HG03135 (cell line): ENCODE data around the gene ANKRD50.

Experiments
- ATAC-seq: cut with Tn5 transposase; IDR thresholded peaks from one replicate; pipeline ENCODE4 v1.9.1; 2021; ENCODE audit warnings: mild to moderate bottlenecking, moderate library complexity; ENCODE audit not compliant: unreplicated experiment

The ANKRD50 gene

DNA sequence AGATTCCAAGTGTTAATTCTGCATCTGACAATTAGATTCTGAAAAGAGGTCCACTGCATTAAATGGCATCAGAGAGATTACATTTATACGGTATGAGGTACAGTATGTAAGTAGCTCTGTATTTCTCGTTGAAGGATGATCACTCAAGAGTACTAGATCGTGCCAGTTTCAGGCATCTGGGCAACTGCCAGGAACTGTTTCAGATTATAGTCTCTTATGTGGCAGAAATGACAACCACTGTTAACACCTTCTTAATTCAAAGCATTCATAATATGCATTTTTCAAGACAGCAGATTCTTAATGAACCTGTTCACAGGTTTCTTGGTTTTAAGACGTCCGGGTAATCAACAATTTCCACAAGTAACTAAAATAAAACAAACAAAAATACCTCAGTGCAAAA, 1.6 kb downstream of the ANKRD50 start:
- no peak for ATAC-seq

DNA sequence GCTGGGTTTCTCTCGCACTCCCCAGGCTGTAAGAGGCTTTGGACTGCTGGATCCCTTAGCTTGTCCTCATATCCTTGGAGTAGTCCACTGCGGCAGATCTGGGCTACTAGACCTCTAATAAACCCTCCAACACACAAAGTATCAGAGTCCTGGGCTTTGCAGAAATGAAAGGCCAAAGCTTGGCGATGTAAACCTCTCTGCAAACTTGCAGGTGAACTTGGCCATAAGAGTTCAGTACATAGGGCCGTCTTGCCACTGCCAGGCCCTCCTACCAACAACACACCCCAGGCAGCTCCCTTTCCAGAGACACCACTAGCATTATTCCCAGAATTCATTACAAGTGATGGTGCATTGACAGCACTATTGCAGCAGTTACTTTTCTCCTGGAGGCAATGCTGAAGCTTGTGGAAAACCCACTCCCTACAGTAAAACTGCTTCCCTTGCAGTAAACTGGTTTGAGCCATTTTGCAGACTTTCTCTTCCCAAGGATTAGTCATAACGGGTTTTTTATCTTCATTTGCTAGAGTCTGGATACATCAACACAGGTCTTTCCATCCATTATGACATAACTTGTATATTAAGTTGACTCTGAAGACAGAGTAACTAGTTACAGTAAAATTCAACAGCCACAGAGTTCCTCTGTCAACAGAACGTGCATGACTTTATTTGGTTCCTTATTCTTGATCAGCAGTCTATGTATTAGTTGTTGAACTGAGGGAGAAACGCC, 2.4 kb downstream of the ANKRD50 start:
- no peak for ATAC-seq

DNA sequence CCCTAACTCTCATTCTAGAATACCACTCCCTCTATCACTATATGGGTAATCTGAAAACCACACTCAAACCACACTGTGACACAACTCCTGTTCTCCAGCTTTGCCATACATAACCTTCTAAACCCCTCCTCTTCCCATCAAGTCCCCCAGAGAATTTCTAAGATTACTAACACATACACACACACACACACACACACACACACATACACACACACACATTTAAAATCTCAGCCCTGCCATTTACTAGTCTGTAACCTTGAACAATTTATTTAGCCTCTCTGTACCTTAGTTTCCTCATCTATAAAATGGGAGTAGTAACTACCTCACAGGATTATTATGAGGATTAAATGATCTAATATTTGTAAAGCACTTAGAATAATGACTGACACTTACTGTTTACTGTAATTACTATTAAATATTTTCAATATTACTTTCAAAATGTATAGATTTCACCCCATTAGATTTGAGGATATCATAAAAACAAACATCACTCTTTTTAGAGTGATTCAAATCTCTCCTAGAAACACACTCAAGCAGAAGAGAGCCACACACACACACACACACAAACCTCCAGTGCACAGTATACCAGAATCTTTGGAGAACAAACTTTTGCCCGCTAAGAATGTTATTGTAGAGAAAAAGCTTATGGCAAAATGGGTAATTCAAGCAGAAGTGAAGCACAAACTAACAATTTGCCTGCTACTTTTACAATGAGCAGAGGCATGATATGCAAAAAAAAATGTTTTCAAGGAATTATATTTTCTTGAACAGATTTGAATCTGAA, 3.8 kb downstream of the ANKRD50 start:
- ATAC-seq, result no peak

DNA sequence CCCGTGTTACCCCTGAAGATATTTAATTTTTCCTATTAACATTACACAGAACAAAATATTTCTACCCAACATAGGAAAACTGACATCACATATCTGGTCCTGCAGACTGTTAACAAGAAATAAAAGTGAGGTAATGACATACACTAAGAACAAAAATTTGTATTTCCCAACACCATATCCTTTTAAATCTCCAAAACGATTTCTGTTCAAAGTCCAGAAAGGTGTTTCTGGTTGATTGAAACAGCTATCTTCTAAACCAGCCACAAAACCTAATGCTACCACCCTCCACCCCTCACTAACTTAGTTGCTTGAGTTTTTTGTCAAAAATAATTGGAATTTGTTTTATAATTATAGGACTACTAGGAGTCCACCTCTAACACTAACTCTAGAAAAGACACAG, 7.1 kb downstream of the ANKRD50 start:
- no peak for ATAC-seq

DNA sequence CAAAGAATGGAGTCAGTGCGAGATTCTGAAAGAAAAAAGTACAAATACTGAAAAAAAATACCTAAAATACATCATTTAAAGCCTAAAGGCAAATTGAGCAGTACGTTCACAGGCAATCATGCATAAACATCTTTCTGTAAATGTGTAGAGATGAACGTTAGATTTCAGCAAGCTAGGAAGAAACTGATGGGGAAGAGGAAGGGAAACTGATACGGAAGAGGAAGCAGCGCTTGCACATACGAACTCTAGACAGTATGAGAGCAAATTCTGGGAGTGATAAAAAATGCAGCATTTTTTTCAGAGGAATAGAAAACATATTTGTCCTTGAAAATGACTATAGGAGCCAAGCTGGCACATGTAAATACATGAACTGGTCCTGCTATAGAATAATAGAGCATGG, 9.4 kb downstream of the ANKRD50 start:
- ATAC-seq, result no peak

DNA sequence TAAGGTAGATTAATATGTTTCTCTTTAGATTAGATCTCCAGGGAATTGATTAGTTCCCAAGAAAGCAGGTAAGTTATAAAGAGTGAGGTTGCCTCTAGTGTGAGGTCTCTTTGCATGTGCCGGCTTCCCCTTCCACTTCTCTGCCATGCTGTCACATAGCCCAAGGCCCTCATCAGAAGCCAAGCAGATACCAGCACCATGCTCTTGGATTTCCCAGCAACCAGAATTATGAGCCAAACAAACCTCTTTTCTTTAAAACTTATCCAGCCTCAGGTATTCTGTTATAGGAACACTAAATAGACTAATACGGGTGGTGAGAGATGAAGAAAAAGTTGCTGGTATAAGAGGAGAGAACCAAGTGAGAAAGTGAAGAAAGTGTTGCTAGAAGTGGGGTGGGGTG, 15.1 kb downstream of the ANKRD50 start:
- ATAC-seq, result no peak

DNA sequence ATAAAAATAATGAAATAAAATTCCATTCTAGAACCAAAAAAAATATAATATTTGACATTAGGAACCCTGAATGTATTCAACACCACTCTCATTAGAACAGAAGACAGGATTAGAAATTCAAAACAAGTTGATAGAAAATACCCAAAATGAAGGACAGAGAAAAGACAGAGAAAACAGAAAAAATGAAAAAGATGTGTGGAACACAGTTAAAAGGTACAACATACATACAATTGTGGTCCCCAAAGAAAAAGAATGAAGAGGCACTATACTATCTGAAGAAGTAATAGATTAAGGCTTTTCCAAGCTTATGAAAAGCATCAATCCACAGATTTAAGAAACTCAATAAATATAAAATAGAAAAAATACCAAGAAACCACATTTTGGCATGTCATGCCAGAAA, 16.4 kb downstream of the ANKRD50 start:
- ATAC-seq, result no peak

DNA sequence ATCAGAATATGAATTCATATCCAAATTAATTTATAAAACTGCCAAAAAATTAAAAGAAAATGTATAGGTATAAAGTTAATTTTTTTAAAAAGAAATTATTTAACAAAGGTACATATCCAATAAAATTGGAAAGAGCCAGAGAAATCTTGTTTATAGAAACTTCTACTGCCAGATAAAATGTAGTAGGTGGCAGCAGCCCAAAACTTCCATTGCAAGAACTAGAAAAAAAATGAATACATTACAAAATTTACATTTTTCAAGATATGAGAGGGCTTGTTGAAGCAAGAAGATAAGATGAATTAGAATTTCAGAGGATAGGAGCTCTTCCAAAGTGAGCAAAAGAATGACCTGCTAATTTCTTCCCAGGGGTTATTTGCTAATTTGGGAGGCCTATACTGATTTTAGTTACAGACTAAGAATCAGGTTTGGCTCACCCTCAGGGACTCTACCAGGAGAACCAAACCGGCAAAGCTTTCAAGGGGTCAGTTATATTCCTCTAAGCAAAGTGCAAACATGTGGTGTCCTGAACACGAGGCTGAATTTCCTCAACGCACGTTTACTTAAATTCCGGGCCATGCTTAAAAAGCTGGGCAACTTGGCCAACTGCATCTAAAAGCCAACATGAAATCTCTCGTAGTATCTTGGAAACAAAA, 17.5 kb downstream of the ANKRD50 start:
- ATAC-seq, result no peak

DNA sequence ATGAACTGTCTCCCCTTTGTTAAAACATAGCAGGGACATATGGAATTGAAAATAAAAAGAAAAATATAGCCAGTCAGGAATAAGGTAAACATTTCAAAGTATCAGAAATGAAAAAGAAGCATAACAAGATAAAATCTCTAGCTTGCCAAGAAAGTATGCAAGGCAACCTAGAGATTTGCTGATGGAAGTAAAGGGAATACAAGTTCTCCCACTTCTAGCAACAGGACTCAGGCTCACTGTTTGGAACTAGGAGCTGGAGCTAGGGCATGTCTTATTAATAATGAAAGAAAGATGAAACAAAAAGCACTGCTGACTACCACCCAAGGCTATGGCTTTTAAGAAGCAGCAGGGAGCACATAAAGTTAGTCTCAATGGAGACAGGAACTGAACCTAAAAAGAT, 18.2 kb downstream of the ANKRD50 start:
- ATAC-seq, result no peak

DNA sequence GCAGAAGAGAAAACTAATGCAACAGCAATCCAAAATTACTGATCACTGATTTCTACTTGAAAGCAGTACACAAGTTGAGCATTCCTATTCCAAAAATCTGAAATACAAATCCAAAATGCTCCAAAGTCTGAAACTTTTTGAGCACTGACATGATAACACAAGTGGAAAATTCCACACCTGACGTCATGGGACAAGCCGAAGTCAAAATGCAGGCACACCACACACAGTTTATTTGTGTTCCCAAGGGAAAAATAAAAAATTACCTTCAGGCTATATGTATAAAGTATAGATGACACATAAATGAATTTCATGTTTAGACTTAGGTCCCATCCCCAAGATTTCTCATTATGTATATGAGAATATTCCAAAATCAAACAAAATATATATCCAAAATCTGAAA, 20.7 kb downstream of the ANKRD50 start:
- ATAC-seq, result no peak

DNA sequence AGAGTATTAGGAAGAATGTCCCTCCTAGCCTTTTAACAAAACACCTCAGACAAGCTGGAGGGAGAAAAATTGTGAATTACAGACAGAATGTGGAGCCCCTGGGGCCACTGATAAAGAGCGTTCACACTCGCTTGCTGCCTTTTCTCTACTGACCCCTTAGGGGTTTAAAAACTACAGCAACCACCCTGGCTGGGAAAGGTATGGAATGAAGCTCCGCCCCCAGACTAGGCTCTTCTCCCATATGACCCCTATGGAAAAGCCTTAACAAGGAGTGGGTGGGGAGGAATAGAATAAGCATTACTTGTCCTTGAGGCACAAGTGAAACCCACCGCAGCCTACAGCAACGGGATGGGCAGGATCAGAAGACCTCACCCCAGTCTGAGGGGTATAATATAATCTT, 26.3 kb downstream of the ANKRD50 start:
- ATAC-seq, result no peak

DNA sequence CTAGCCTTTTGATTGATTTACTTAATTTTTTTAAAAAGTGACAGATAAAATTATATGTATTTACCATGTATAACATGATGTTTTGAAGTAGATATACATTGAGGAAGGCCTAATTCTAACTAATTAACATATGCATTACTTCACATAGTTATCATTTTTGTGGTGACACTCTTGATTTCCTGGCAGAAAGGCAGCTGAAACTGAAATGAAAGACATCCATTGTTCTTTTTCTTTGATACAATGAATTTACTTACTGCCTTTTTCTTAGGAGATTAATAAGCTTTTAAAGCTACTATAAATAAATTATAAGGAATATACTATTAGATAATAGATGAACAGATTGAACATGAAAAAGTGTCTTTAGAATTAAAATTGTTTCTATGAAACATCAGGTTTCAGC, 26.7 kb downstream of the ANKRD50 start:
- no peak for ATAC-seq

DNA sequence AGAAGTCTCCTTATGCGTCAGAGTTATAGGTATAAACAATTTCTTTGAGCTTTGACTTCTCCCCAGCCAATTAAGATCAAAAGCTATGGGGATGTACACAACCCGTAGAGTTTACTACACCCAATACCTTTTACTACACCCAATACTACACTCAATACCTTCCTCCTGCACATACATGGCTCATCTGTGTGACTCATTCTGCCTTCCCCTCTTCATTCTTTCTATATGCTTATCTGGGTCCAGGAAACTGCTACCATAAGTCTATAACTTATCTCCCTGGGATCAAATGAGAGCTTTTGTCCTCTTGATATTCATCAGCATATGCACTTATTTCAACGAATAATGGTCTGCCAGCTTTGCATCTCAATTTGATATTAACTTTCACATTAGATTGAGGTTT, 28.2 kb downstream of the ANKRD50 start:
- no peak for ATAC-seq

DNA sequence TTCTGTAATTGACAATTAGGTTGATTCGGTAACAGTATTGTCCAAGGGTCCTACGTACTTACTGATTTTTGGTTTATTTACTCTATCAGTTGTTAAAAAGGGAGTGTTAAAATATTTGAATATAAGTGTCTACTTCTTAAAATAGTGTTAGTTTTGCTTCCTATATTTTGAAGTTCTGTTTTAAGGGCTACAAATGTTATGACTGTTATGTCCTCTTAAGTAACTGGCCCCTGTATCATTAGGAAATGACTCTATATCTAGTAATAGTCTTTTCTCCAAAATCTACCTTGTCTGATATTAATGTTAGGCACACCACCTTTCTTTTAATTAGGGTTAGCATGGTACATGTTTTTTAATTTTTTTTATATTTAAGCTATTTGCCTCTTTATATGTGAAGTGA, 30.1 kb downstream of the ANKRD50 start:
- no peak for ATAC-seq

DNA sequence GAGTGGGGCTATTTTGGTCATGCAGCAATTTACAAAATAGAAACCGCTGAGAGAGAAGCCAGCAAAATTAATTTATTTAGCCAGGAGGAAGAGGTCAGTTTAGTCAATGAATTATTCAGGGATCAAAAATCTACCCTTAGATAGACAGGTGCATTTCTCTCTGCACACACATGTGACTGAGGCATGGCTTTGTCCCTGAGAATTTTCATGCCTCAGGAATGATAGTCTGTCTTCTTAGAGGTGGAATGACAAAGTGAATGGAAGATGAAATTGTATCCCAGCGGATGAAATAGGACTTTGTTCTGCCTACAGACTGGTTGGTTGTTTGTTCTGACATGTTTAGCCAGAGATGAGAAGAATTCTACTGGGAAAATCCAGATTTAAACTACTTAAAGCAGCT, 46.0 kb downstream of the ANKRD50 start:
- no peak for ATAC-seq

DNA sequence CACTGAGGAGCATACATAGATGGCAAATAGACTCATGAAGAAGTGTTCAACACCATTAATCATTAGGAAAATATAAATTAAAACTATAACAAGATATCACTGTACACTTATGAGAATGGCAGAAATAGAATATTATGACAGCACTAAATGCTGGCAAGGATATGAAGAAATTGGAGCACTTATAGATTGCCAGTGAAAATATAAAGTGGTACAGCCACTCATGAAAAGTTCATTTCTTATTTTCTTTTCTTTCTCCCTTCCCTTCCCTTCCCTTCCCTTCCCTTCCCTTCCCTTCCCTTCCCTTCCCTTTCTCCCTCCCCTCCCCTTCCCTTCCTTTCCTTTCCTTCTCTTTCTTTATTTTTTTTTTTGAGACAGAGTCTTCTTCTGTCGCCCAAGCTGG, 53.7 kb downstream of the ANKRD50 start:
- no peak for ATAC-seq

DNA sequence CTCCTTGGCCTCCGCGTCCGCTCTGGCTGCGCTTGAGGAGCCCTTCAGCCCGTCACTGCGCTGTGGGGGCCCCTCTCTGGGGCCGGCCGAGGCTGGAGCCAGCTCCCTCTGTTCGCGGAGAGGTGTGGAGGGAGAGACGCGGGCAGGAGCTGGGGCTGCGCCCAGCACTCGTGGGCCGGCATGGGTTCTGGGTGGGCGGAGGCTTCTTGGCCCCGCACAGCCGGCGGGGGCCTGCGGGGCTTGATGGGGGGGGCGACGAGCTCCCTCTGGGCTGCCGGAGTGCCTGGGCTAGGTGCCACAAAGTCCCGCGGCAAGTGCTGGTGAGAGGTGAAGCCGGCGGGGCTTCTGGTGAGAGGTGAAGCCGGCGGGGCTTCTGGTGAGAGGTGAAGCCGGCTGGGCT, 61.9 kb downstream of the ANKRD50 start:
- no peak for ATAC-seq

DNA sequence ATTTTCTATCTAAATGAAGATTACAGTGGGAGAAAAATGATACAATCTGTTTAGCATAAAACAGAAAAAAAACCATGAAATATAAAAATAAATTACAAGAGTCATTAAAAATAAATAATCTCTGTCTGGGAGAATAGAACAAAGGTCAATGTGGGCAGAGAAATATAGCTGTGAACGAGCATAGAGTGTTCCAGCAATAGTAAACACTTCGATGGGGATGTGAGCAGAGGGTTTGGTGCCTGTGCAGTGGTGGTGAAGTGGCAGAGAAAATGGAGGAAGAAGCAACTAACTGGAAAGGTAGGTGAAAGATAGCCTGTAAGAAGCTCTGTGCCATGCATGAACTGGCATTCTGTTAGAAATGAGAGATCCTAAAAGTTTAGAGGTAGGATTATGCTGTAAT, 64.9 kb downstream of the ANKRD50 start:
- no peak for ATAC-seq

DNA sequence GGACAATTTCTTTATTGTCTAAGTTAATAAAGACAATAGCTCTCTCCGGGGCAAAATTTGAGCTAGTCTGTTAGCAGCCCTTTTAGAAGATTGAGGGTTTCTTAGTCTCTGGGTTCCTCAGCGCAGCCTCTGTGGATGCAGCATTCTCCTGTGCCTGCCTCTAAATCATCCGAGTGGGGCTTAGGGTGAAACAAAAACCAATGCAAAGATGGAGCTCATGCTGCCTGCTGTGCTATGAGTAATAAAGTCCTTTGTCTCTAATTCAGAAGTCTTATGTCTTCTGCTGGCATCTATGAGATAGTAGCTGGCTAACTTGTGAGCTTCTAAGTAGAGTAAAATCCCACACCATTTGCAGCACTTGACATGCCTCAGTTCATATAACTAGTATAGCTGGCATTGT, 67.9 kb downstream of the ANKRD50 start:
- ATAC-seq, result no peak

DNA sequence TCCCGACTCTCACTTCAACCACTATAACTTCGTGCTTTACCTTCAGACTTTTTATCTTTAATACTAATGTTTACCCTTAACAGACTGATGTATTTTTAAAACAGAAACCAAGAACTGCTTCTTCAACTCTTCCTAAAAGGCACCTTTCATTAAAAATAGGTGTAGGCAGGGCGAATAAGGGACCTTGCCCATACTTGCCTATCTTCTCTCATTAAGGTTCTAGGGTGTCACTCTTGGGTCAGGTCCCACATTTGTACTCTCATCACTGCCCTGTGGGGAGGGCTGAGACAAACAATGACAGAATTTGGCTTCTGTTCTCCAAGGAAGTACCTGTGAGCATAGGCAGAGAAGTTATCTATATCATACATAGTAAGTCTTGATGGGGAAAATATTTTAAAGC, 69.7 kb downstream of the ANKRD50 start:
- no peak for ATAC-seq

DNA sequence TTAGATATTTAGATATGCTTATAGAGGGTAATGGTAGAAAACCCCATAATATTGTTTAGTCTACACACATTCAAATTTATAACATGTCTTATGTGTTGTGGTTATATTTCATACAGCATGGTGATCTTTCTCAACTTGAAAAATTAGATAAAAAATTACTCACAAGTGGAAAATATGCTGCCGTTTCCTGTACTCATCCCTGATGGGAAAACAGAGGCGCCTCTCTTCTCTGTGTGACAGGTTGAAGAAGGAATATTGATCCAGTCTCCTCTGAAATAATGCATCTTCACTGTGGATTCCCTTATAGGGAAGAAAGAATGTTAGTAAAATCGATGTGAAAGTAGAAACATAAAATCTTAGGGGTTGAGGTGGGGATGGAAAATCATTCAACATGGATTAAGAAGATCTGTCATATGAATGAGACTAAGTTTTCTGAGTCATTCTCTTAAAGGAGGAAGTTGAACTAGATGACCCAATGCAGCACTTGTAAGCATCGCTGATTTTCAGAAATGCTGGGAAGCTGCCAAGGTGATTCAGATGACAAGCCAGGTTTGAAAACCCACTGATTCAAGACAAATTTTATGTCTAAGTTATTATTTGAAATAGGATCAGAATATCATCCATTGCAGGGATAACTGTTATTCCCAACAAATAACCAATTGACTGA, 70.7 kb downstream of the ANKRD50 start:
- no peak for ATAC-seq
